Limb (tissue), 2 donors: ENCODE data around the gene KRT31.
"Not testable (repeated sequence)": the region's sequence is repeated elsewhere in the genome, so short reads cannot be mapped to it uniquely, and the experiment has no call there.

Source experiments
- DNase-seq, 2 donors: peaks; one replicate each; pipeline ENCODE4 v3.0.0-alpha.2; 2016; ENCODE audit errors: extremely low spot score in 2 of 2

Gene KRT31

DNA sequence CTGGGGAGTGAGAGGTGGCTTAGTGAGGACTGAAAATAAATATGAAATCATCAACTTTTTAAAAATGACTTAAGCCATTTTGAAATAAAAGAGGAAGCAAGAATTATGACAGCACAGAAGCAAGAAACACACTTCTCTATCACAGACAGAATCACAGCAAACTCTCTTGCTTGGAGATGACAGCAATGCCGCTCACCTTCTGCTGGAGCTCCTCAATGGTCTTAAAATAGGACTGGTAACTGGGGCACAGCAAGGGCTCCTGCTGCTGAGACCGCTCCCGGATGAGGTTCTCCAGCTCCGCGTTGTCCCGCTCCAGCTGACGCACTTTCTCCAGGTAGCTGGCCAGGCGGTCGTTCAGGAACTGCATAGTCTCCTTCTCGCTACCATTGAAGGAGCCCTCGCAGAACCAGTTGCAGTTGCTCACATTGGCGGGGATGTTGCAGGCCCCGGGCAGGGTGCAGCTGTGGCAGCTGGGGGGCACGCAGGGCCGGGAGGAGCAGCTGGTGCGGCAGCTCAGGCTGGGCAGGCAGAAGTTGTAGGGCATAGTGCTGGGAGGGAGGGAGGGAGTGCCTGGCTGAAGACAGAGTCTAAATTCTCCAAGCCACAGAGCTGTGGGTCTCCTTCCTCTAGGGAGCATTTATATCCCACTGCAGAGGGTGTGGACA lies at the start of gene KRT31:
KRT31 (minus strand) TSS at position 613 of the 665 bp plus-strand sequence; CDS start at position 544, 69 bp downstream.
- no peak for DNase-seq

DNA sequence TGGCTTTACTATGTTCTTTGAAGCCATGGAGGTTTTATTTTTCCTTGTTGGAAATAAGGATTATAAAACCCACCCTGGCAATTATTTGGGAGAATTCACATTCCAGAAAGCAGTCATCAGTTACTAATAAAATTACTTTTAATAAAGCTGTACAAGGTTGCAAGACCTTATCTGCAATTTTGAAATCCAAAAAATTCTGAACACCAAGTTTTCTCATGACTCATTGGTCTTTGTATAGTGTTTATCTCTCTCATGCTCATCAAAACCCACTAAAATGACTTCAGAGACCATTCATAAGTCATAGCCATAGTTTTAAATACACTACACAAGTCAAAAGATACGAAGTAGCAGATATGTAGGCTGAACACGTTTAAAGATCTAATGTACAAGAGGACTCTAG lies 49.4 kb upstream of the KRT31 start:
- no peak for DNase-seq

DNA sequence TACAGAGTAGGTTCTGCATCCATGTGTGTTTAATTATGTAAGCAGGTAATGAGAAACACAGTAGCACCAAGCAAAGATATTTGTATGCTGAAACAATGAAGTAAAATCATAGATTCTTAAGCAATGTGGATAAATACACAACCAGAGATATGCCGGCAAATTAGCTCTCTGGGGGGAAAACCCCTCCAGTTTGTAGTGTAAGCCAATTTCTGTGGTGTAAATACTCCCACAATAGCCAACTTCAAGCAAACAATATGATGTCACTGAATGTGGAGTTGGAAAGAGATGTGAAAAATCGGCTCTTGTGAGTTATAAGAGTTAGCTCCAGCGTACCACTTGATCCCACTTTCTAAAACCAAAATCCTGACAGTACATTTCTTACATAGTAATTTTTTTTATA lies 47.2 kb upstream of the KRT31 start:
- DNase-seq, result no peak

DNA sequence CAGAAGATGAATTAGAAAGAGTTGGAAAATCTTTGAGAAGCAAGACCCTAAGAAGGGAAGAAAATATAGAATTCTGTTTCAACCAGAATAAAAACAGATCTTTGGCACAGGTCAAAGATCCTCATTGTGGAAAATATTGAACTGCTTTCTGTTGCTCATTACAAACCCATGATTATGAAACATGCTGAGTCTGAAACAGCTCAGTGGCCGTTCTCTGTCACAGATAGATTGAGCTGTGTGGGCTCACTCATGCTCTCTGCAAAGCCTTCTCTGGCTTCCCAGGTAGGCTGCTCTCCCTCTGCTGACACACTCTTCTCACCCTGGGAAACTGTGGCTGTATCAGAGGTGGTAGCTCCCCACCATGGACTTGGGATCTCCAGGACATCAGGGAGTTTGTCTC lies 46.8 kb upstream of the KRT31 start:
- no peak for DNase-seq

DNA sequence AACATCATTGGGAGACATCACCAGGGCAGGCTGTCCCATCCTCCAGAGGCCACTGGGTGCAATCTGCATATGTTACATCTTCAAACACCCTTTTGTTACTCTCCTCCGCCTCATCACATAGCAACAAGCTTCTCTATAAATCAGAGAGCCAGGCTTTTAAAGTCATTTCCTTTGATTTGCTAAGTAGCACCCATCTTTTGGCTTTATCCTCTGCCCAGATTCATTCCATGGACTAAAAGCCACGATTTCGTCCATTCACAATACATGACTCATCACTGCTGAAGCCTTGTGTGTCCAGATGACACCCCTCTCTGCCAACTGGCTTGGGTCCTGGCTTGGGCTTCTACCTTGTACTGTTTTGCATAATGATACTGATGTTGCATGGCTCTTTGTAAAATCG lies 45.3 kb upstream of the KRT31 start:
- DNase-seq, result no peak

DNA sequence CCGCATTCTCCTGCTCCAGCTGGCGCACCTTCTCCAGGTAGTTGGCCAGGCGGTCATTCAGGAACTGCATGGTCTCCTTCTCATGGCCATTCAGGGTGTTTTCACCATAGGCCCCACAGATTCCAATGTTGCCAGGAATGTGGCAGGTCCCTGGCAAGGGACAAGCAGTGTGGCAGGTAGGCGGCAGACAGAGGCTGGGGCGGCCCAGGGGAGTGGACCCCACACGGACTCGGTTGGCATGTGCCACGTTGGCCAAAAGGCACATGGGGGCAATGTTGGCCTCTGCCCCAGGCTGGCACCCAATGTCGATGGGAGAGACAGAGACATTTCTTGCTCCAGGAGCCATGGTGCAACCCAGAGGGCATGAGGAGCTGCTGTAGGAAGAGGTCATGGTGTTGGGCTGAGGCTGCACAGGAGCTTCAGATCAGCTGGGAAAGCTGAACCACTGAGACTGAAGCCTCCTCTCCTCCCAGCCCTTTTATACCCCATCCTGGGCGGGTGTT lies 43.2 kb upstream of the KRT31 start, which contains the start of gene KRT38:
KRT38 (minus strand) TSS at position 453 of the 503 bp plus-strand sequence; CDS start at position 391, 62 bp downstream.
- no peak for DNase-seq

DNA sequence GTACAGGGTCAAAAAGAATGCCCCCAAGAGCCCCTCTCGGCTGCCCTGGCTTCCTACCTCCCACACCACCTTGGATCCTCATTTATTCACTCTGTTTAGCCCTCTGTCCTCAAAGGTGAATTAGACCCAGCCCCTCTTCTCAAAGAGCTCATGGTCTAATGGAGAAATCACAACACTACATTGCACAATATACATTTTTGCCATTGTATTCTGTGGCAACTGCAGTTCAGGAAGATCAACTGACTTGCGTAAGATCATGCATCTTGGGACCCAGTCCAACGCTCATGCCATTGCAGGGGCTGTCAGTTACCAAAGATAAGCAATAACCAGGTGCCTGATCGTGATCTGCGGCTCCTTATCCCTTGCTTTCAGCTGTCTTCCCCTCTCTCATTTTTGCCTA lies 42.0 kb upstream of the KRT31 start:
- DNase-seq, result no peak

DNA sequence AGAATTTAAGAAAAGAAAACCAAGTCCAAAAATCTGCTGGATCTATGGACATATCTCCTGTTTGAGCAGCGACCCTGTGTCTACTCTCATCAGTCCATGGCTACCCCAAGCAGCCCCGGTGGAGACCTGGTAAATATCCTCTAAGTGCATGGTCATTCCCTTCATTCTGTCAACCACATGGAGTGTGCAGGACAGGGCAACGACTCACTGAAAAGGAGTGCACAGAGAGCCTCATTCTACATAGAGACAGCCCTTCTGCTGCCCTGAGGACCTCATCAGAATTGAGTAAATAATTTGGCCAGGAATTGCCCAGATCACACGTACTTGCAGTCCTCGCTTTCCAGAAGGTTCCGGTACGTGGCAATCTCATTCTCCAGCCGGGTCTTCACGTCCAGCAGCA lies 40.4 kb upstream of the KRT31 start:
- DNase-seq, result no peak

DNA sequence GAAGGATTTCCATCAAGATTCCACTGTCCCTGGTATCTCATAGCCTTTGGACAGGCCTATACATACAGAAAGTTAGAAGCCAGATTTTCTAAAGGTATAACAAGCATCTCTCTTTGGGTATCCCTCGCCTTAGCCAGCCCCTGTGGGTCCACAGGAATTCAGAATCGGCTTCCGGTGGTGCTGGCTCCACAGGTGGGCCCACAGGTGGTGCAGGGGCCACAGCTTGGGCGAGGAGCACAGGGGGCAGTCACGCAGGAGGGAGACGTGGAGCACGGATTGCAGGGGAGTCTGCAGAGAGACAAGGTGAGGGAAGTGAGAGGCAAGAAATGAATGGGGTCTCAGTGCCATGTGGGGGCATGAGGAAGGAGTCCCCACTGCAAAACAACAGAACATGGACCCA lies 39.8 kb upstream of the KRT31 start:
- no peak for DNase-seq

DNA sequence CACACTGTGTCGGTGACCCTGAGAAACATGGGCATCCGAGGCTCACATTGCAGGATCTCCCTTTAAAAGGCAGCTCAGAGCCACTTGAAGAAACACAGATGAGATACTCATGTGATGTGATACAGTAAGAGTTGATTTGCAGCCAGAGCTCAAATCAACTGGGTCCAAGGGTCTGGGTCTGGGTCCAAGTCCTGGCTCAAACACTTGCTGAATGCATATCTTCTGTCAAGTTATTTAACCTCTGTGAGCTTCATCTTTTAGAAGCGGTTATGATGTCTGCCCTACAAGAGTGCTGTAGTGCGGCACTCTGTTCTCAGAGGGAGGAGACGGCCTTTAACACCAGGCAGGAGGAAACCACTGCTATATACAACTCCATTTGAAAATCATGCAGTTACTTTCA lies 37.0 kb upstream of the KRT31 start:
- DNase-seq, result no peak

DNA sequence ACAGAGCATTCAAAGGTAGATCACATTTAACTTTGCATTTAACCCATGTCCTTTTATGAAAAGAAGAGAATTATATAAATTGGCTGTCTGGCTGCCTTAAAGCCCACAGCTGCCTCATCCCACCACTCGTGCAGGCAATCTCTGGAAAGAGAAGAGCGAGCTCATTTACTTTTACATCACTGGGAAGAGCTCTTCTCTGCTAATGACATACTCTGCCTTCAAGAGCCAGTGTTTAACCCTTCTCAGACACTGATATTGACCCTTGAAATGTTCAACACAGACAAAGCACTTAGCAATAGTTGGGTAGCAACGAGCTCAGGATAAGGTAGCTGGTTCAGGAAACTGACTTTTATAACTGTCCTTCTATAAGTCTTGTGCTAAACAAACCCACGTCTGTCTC lies 36.6 kb upstream of the KRT31 start:
- DNase-seq, result no peak

DNA sequence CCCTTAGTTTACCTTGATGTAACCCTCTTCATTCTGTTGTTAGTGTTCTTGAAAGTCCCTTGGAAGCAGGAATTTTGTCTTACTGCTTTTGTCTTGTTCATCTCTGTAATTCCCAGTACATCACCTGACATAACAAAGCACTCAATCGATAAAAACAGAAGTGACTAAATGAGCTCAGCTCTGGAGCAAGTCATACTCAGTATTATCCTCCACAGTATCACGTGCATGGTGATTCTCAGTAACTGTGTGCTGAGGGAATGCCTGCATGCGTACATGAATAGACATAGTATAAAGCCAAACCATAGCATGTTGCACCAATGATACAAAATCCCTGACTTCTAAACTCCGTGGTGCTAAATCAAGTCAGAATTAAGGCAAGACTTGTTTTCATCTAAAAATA lies 36.2 kb upstream of the KRT31 start:
- no peak for DNase-seq

DNA sequence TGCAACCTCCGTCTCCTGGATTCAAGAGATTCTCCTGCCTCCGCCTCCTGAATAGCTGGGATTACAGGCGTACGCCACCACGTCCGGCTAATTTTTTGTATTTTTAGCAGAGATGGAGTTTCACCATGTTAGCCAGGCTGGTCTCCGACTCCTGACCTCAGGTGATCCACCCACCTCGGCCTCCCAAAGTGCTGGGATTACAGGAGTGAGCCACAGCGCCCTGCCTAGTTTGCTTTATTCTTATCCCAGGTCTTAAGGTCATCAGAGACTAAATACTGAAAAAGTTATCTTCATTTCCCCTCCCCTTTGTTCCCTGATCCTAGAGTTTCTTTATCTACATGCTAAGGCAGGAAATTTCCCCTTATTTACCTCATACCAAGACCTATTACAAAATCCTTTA lies 33.0 kb upstream of the KRT31 start:
- DNase-seq, result not testable (repeated sequence)

DNA sequence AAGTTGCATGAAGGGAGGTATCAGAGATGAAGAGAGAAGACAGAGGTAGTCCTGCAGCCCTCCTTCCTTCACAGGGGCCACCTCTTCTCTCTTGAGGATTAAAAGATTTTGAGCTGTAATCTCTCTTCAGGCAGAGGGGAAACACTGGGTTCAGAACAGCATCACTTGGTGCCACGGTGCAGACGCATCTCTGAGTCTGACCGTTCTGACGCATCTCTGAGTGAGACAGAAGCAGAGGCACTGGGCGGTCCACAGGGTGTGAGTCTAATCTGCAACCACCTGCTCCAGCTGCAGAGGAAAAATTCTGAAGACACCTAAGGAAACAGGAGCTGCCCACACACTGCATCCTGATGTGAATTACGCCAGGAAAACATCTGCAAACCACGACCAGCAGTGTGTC lies 32.3 kb upstream of the KRT31 start:
- no peak for DNase-seq

DNA sequence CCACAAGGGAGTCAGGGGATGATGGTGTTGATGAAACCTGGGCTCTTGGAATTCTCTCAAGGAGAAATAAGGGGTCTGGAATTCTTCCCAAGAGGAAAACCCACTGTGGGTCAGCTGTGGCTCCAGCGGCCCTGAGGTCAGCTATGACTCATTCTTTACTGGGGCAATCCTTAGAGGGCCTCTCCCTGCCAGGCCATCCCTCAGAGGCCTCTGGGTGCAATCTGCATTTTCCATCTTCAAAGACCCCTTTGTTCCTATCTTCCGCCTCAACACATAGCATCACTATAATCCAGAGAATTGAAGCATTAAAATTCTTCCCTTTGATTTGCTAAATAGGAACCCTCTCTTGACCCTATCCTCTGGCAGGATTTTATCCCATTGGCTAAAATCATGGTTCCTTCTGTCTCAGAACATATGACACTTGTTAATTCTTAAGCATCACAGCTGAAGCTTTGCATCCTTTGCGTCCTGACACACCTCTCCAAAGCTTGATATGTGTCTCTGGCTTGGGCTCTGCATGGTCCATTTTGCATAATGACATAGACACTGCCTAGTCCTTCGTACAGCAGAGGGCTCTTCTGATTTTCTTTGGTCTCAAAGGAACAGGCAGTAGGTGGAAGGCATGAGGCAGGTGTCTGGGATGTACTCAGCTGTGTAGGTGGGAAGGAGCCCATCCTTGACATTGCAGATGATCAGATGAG lies 31.3 kb upstream of the KRT31 start:
- DNase-seq, result no peak

DNA sequence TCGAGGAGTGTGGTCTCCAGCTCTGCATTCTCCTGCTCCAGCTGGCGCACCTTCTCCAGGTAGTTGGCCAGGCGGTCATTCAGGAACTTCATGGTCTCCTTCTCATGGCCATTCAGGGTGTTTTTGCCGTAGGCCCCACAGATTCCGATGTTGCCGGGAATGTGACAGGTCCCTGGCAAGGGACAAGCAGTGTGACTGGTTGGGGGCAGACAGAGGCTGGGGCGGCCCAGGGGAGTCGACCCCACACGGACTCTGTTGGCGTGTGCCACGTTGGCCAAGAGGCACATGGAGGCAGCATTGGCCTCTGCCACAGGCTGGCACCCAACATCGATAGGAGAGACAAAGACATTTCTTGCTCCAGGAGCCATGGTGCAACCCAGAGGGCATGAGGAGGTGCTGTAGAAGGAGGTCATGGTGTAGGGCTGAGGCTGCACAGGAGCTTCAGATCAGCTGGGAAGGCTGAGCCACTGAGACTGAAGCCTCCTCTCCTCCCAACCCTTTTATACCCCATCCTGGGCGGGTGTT lies 26.8 kb upstream of the KRT31 start, which contains the start of gene KRT37:
KRT37 (minus strand) TSS at position 475 of the 525 bp plus-strand sequence; CDS start at position 413, 62 bp downstream.
- no peak for DNase-seq

DNA sequence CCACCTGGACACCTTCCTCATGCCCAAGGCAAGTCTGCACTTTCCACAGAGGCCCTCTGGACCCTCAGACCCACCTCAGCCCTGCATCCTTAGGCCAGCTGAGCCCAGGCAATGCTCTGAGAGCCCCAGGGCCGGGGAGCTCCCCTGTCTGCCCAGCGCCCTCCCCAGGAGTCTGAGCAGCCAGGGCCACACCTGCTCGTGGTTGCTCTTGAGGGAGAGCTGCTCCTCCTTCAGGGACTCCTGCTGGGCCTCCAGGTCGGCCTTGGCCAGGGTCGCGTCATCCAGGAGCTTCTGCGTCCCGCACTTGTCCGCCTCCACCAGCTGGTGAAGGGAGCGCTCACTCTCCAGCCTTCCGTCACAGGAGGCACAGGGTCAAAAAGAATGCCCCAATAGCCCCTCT lies 25.2 kb upstream of the KRT31 start:
- DNase-seq, result not testable (repeated sequence)

DNA sequence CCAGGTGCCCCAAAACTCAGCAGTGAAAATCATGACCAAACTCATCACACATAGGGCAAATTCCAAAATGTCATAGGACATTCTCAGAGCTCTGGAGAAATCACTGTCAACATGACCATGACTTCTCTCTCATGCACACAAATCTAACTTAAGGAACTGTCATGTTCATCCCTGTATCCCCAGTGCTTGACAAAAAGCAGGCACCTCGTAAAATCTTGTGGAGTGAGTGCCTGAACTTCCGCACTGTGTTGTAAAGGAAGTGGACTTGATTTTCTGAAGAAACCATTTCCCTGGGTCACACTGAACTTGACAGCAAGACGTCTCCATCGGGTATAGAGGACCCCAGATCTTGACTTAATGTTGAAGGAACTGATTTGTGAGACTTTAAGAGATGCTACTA lies 24.2 kb upstream of the KRT31 start:
- no peak for DNase-seq

DNA sequence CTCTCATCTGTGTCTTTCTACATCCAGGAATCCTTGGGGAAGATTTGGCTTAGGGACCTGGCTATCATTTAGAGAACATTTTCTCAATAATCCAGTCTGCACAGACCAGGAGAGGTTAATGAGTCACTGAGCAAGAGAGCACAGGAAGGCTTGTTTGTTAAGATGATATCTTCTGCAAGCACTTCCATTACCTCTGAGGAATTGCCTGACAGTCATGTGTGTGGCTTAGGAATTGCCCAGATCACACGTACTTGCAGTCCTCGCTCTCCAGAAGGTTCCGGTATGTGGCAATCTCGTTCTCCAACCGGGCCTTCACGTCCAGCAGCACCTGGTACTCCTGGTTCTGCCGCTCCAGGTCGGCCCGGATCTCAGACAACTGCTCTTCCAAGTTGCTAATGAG lies 23.7 kb upstream of the KRT31 start:
- no peak for DNase-seq

DNA sequence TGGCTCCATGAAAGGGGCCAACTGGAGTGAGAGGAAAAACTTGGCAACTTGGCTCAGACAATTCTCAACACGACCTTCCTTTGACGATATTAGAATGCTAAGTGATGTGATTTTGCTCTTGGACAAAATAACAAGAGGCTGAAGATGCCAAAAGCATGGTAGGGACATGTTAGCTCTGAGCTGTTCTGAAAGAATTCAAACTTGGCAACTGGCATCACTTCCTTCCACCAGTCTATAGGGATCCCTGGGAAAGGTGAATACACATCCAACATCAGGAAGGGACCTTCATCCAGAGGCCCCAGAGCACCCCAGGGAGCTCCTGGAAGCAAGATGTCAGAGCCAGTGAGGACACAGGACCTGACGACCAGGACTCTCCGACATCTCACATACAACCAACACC lies 22.7 kb upstream of the KRT31 start:
- no peak for DNase-seq

DNA sequence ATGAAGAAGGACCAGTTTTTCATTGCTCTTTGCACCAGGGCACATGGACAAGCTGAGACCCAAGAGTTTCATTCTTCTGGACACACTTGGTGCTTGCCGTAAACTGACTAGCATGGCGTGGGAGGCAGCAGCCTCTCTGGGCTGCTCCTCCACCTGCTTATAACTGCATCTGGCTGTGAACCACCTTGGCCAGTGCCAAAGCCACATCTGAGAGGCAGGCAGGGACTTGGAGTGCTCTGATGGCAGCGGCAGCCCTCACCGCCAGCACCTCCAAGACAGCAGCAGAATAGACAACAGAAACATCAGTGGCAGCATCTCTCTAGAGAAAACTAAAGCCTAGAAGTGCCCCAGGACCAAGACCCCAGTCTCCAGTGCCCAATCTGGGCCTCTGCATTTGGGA lies 22.3 kb upstream of the KRT31 start:
- DNase-seq, result no peak

DNA sequence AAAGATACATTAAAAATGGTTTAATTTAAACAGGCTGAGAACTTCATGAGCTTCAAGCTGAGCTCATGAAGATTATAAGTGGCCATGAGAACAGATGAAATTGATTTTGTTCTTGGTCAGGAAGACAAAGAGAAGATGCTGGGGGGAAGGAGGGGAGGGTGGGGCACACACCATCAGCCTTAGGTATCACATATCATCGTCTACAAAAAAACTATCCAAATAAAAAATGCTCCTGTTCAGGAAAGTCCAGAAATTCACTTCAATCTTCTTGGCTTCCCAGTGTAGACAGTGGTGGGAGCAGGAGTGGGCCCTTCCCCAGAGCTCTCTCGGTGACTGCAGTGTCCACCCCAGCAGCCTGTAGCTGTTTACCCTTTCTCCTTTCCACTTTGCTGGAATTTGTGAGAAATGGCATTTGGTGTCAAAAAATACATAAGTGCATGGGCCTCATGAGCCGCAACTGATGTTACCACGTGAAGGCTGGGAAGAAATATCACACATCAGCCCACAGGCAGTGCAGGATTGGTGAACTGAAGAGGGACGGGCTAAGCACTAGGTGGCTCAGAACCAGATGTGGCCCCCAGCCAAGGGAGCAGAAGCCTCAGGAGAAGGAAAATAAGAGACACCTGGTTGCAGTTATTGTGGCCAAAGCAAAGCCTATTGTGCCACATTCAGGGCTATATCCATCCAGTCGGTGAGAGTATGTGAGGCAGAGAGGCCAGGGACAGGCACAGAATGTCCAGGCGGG lies 20.9 kb upstream of the KRT31 start:
- DNase-seq, result no peak
